Left lung (tissue), 10 donors: Measurements from ENCODE around the gene ROR2. TPM values are rescaled to one million over a fixed set of nuclear protein-coding genes. Genes with fewer than 3 reads are reported as not detected.

ENCODE experiments used
- ATAC-seq: fragments of 200-7000 bp; cut with Tn5 transposase; one replicate; pipeline ENCODE4 v1.9.1; 2020; ENCODE audit warnings: moderate library complexity
- DNase-seq, 4 donors: peaks; one replicate each; pipeline ENCODE4 v3.0.0-alpha.2; 2013 to 2020
- H3K27ac ChIP-seq, 2 donors: fragments of 200-600 bp; sonication (generic) in 1 of 2; one replicate each; pipeline versions ENCODE4 v1.5.0 to v1.8.0; 2020 to 2021
- H3K27me3 ChIP-seq, 2 donors: fragments of 200-600 bp; sonication (generic) in 1 of 2; one replicate each; pipeline versions ENCODE4 v1.5.0 to v1.8.0; 2020 to 2021
- H3K36me3 ChIP-seq, 2 donors: fragments of 200-600 bp; sonication (generic) in 1 of 2; one replicate each; pipeline versions ENCODE4 v1.5.0 to v1.8.0; 2020 to 2021
- H3K4me1 ChIP-seq, 2 donors: fragments of 200-600 bp; one replicate each; pipeline ENCODE4 v1.8.0; 2021
- H3K4me3 ChIP-seq, 2 donors: fragments of 200-600 bp; sonication (generic) in 1 of 2; one replicate each; pipeline versions ENCODE4 v1.5.0 to v1.8.0; 2020 to 2021; ENCODE audit warnings: mild to moderate bottlenecking in 1 of 2
- H3K9me3 ChIP-seq, 2 donors: fragments of 200-600 bp; sonication (generic) in 1 of 2; one replicate each; pipeline versions ENCODE4 v1.5.0 to v1.8.0; 2020 to 2021
- intact Hi-C, 2 donors: fragments of 100-400 bp; cut with DNase I; formaldehyde crosslinking; loops; one replicate each; pipeline versions ENCODE4 v1.11.2 to v1.14.2; 2022
- polyA plus RNA-seq, 6 donors: library from polyadenylated mRNA; unstranded; fragments of 120-200 nt; gene quantifications; one replicate each; pipeline ENCODE4 v1.2.1, GENCODE V29; 2013; ENCODE audit not compliant: insufficient read length in 6 of 6
- total RNA-seq, 2 donors: library from RNA; stranded (reverse); fragmentation: NEBNext Ultra II Directional; extraction: Animal tissue kit (Norgen Biotek cat#: 25700); gene quantifications; one replicate each; pipeline ENCODE4 v1.2.1, GENCODE V29; 2021
- TF ChIP-seq, protein P1 (sequence below), 2 donors: fragments of 200-600 bp; sonication (generic) in 1 of 2; IDR thresholded peaks; one replicate each; pipeline versions ENCODE4 v1.5.0 to v1.8.0; 2021; ENCODE audit warnings: antibody characterized with exemption in 2 of 2
- donor health status: DM: no; HTN: yes; CAD: no.
- donor health status: DM: no; HTN: no; CAD: no.

ROR2 gene
- total and polyA plus RNA-seq, 8 donors = 11.5 to 36.5 (median 29.7) TPM

DNA sequence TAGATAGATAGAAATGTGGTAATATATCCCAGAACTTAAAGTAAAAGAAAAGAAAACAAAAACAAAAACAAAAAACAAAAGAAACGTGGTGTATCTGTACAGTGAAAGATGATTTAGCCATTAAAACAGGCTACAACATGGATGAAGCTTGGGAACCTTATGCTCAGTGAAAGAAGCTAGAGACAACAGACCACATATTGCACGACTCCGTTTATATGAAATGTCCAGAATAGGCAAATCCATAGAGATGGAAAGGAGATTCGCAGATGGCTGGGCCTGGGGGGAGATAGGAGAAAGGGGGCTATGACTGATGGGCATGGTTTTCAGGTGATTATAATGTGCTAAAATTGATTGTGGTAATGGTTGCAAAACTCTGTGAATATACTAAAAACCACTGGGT, 86.6 kb downstream of the ROR2 start:
- H3K27me3 ChIP-seq = no peaks in the 10 kb centered on the region
- intact Hi-C loops = no loop called here
- ATAC-seq (no peak), DNase-seq (no peak)
- TF ChIP-seq, protein P1, sequence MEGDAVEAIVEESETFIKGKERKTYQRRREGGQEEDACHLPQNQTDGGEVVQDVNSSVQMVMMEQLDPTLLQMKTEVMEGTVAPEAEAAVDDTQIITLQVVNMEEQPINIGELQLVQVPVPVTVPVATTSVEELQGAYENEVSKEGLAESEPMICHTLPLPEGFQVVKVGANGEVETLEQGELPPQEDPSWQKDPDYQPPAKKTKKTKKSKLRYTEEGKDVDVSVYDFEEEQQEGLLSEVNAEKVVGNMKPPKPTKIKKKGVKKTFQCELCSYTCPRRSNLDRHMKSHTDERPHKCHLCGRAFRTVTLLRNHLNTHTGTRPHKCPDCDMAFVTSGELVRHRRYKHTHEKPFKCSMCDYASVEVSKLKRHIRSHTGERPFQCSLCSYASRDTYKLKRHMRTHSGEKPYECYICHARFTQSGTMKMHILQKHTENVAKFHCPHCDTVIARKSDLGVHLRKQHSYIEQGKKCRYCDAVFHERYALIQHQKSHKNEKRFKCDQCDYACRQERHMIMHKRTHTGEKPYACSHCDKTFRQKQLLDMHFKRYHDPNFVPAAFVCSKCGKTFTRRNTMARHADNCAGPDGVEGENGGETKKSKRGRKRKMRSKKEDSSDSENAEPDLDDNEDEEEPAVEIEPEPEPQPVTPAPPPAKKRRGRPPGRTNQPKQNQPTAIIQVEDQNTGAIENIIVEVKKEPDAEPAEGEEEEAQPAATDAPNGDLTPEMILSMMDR (IDR thresholded peaks at IDR 0.05) = no peak
- no peak overlapping the region for H3K27ac ChIP-seq
- H3K9me3 ChIP-seq = no peaks in the 10 kb centered on the region
- H3K4me3 ChIP-seq = no peak overlapping the region
- no peaks in the 10 kb centered on the region for H3K36me3 ChIP-seq
- peaks cover 0 to 4% of the 10 kb centered on the region in 2 donors for H3K4me1 ChIP-seq

GRCh38 chr9:91858213-91859030, 91.6 kb downstream of the ROR2 start:
- Histone ChIP-seq H3K4me3 (no peak overlapping the region), H3K36me3 (no peaks in the 10 kb centered on the region), H3K9me3 (no peaks in the 10 kb centered on the region), H3K27me3 (no peaks in the 10 kb centered on the region), H3K4me1 (no peaks in the 10 kb centered on the region), H3K27ac (no peak overlapping the region)
- DNase-seq (no peak), ATAC-seq (no peak)
- TF ChIP-seq, protein P1 (IDR thresholded peaks at IDR 0.05) = no peak
- intact Hi-C loops = no loop called here

DNA sequence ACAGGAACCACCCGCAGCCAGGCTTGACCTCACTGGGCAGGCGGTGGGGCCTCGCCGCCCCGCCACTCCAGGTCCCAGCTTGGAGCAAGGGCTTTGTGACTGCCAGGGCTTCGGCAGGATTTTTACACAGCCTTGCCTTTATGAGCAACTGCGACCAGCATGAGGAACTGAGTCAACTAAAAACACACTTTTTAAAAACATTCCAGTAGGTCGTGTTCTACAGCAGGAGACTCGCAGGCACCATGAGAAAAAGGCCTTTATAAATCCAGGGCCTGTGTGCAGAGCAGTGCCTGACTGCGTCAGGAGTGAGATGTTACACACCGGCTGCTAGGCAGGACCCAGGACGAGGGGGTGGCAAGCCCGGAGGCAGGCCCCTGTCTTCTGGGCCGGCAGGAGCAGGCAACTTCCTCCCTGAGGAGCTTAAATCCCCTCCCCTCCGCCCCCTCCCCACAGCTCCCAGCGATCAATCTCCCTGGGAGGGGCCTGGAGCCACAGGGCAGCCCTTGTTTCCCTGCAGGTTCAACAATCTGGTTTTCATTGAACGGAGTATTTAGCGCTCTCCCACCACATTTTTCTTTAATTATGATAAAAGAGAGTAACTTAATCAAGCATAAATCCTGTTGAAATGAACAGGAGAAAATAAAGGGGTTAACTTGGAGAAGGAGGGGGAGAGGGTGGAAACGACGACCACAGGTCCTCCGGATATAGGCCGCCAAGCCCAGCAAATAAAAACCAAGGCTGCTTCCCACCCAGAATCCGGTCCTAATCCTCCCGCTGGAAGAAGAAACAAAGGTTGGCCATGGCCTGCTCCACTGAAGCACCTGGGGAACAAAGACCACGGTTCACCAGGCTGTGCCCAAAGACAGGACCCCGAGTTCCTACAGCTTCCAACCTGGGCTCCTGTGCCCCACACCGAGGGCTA, 92.5 kb downstream of the ROR2 start:
- H3K4me3 ChIP-seq = no peak overlapping the region
- H3K27me3 ChIP-seq = no peaks in the 10 kb centered on the region
- no peaks in the 10 kb centered on the region for H3K4me1 ChIP-seq
- no peak overlapping the region for H3K27ac ChIP-seq
- intact Hi-C loops = no loop called here
- H3K9me3 ChIP-seq = no peaks in the 10 kb centered on the region
- no peaks in the 10 kb centered on the region for H3K36me3 ChIP-seq
- ATAC-seq = no peak
- TF ChIP-seq, protein P1 (IDR thresholded peaks at IDR 0.05) = no peak
- DNase-seq = peak in 1 of 4 donors; percentile 44

- no peaks in the 10 kb centered on the region for H3K4me1 ChIP-seq
- ATAC-seq = no peak
Measured at GRCh38 chr9:91856419-91856818, 93.6 kb downstream of the ROR2 start.

More at GRCh38 chr9:91856419-91856818, 93.6 kb downstream of the ROR2 start:
- H3K27me3 ChIP-seq = no peaks in the 10 kb centered on the region
- DNase-seq = no peak
- no peaks in the 10 kb centered on the region for H3K36me3 ChIP-seq
- no peak overlapping the region for H3K4me3 ChIP-seq
- no peak overlapping the region for H3K27ac ChIP-seq
- no peaks in the 10 kb centered on the region for H3K9me3 ChIP-seq
- TF ChIP-seq, protein P1 (IDR thresholded peaks at IDR 0.05) = no peak
- intact Hi-C loops = no loop called here
